ENCODE measurements around the gene FAM221B.

FAM221B gene

DNA sequence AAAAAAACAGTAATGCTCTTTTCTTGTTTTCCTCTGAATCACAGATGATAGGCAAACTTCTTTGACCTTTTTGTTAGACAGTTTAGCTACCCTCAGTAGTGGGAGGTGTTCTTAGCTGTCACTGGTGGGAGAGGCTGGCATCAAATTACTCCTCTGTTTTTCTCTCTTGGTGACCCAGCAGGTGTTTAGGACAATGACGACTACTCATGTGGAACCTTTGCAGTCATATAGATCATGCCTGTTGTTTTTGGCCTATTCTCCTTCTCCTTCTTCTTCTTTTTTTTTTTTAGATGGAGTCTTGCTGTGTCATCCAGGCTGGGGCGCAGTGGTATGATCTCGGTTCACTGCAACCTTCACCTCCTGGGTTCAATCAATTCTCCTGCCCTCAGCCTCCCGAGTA lies 52.5 kb downstream of the FAM221B start:
- Mint-ChIP-seq H3K4me1 (peaks cover 16% of the 10 kb centered on the region), H3K36me3 (ENCODE audit: low read depth) (no peaks in the 10 kb centered on the region), H3K9me3 (no peaks in the 10 kb centered on the region), H3K4me3 (no peak overlapping the region), H3K27me3 (ENCODE audit: low read depth) (peaks cover 10% of the 10 kb centered on the region), H3K27ac (peak overlapping the region in 2 of 3 experiments; percentile 16 to 42)
- TF ChIP-seq, protein P1, sequence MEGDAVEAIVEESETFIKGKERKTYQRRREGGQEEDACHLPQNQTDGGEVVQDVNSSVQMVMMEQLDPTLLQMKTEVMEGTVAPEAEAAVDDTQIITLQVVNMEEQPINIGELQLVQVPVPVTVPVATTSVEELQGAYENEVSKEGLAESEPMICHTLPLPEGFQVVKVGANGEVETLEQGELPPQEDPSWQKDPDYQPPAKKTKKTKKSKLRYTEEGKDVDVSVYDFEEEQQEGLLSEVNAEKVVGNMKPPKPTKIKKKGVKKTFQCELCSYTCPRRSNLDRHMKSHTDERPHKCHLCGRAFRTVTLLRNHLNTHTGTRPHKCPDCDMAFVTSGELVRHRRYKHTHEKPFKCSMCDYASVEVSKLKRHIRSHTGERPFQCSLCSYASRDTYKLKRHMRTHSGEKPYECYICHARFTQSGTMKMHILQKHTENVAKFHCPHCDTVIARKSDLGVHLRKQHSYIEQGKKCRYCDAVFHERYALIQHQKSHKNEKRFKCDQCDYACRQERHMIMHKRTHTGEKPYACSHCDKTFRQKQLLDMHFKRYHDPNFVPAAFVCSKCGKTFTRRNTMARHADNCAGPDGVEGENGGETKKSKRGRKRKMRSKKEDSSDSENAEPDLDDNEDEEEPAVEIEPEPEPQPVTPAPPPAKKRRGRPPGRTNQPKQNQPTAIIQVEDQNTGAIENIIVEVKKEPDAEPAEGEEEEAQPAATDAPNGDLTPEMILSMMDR (IDR thresholded peaks at IDR 0.05; ENCODE audit: unreplicated experiment in 3 of 3): no peak

DNA sequence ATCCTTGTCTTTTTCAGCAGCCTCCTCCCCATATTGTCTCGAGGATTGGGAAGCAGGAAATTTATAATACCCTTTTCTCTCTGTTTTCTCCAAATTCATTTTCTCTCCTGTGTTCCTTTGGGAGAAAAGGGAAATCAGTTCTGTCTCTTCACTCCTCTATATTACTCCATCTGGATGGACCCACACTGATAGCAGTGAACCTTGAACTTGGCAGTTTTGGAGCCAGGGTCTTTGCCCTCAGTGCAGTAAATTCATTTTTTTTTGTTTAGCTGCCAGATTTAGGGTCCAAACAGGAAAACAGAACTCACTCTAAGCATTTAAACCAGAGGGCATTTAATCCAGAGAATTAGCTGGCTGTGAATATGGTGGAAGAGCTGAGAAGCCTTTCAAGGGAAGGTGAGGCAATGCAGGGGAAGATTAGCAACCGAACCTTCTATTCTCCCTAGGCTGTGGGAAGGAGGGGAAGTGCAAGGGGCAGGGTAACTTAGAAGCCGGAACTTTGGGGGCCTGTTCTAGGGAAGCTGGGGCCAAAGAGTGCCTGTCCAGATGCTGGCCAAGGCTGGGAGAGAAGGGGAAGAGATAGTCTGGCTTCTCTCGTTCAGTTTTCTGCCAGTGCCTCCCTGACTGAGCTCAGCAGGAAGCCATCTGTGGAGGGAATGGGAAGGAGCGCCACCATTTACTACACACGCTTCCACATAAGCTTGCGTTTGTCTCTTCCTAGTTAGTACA lies 53.5 kb downstream of the FAM221B start:
- Mint-ChIP-seq H3K9me3 (no peaks in the 10 kb centered on the region), H3K36me3 (ENCODE audit: low read depth) (no peaks in the 10 kb centered on the region), H3K4me1 (peaks cover 16% of the 10 kb centered on the region), H3K27me3 (ENCODE audit: low read depth) (peaks cover 4% of the 10 kb centered on the region), H3K27ac (peak overlapping the region; percentile 71 to 74 (median 74)), H3K4me3 (no peak overlapping the region)
- TF ChIP-seq, protein P1 (IDR thresholded peaks at IDR 0.05; ENCODE audit: unreplicated experiment in 3 of 3): no peak

DNA sequence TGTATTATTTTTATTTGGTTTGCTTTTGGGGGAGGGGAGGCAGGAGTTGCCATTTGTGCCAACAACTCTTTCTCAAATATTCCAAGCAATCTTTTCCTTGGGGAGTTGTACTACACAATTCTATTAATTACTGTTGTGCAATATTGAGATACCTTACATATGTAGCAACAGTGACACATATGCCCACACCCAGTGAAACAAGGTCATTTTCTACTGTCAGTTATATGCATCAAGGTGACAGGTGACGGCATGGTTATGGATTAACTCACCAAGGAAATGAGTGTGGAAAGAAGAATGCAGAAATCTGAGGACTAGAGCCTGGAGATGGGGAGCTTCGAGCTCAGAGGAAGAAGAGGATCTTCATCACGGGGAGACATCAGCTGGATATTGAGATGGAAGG lies 56.6 kb downstream of the FAM221B start:
- Mint-ChIP-seq H3K4me1 (peaks cover 16% of the 10 kb centered on the region), H3K9me3 (no peaks in the 10 kb centered on the region), H3K36me3 (ENCODE audit: low read depth) (no peaks in the 10 kb centered on the region), H3K4me3 (no peak overlapping the region), H3K27ac (no peak overlapping the region), H3K27me3 (ENCODE audit: low read depth) (no peaks in the 10 kb centered on the region)
- TF ChIP-seq, protein P1 (IDR thresholded peaks at IDR 0.05; ENCODE audit: unreplicated experiment in 3 of 3): no peak

DNA sequence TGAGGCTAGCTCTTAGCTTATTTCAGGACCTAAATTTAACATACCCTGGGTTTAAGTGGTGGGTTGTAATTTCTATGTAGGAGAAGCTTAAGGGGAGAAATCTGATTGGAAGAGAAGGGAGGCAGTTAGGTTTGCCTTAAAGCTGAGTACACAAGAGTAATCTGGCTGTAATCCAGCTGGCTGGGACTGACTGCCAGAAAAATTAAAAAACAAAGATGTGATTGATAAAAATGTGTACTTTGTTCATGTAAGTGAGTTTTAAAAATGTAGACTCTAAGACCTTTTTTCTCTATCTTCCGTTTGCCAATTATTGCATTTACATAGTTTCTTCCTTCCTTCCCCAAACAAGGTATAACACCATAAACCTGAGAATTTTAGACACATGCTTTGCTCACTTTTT lies 57.0 kb downstream of the FAM221B start:
- Mint-ChIP-seq H3K4me1 (peaks cover 16% of the 10 kb centered on the region), H3K4me3 (no peak overlapping the region), H3K36me3 (ENCODE audit: low read depth) (no peaks in the 10 kb centered on the region), H3K9me3 (no peaks in the 10 kb centered on the region), H3K27ac (no peak overlapping the region), H3K27me3 (ENCODE audit: low read depth) (no peaks in the 10 kb centered on the region)
- TF ChIP-seq, protein P1 (IDR thresholded peaks at IDR 0.05; ENCODE audit: unreplicated experiment in 3 of 3): no peak

DNA sequence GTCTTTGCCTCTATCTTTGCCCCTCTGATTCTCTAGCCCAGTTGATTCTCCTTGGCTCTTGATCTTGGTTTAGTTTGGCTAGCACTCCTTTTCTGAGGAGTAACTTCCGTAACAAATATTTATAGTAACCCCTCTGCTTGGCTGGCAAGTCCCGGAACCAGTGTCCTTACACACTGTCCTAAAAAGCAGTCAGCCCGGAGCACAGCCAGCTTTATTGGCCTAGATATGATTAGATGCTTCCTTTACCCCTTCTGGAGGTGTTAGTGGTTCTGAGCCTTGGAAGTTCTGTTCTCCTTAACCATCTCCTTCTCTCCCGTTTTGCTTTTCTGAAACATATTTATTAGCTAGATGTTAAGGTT lies 57.5 kb downstream of the FAM221B start:
- Mint-ChIP-seq H3K27ac (no peak overlapping the region), H3K4me3 (no peak overlapping the region), H3K4me1 (peaks cover 13% of the 10 kb centered on the region), H3K27me3 (ENCODE audit: low read depth) (no peaks in the 10 kb centered on the region), H3K9me3 (no peaks in the 10 kb centered on the region), H3K36me3 (ENCODE audit: low read depth) (no peaks in the 10 kb centered on the region)
- TF ChIP-seq, protein P1 (IDR thresholded peaks at IDR 0.05; ENCODE audit: unreplicated experiment in 3 of 3): no peak

DNA sequence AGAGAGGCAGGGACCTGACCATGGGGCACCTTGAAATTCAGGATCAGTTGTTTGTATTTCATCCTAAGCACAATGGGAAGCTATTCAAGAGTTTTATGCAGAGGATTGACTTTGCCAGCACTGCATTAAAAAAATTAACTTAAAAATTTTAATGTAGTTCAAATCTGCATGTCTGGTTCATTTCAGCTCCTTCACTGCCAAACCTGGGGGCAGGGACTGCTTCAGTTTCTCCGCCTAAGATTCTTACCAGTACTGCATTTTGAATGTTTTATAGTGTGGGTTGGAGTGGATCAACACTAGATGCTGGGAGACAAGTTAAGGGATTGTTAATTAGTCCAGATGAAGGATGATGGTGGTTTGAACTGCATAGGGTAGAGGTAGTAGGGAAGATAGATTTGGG lies 58.8 kb downstream of the FAM221B start:
- no peaks in the 10 kb centered on the region for H3K27me3 Mint-ChIP-seq (ENCODE audit: low read depth)
- H3K4me1 Mint-ChIP-seq: peaks cover under 1% of the 10 kb centered on the region
- H3K4me3 Mint-ChIP-seq: no peak overlapping the region
- no peak overlapping the region for H3K27ac Mint-ChIP-seq
- H3K36me3 Mint-ChIP-seq (ENCODE audit: low read depth): no peaks in the 10 kb centered on the region
- TF ChIP-seq, protein P1 (IDR thresholded peaks at IDR 0.05; ENCODE audit: unreplicated experiment in 3 of 3): no peak
- no peaks in the 10 kb centered on the region for H3K9me3 Mint-ChIP-seq
